ENCODE measurements around the gene SEMA4B. TPM values are rescaled to one million over a fixed set of nuclear protein-coding genes. Genes with fewer than 3 reads are reported as not detected.
A peak's percentile ranks its signal among the peaks of the same experiment; 100 is the strongest.
"Not testable (repeated sequence)": the region's sequence is repeated elsewhere in the genome, so short reads cannot be mapped to it uniquely, and the experiment has no call there.

The SEMA4B gene
- total RNA-seq, 1 donor: 13.7 TPM

DNA sequence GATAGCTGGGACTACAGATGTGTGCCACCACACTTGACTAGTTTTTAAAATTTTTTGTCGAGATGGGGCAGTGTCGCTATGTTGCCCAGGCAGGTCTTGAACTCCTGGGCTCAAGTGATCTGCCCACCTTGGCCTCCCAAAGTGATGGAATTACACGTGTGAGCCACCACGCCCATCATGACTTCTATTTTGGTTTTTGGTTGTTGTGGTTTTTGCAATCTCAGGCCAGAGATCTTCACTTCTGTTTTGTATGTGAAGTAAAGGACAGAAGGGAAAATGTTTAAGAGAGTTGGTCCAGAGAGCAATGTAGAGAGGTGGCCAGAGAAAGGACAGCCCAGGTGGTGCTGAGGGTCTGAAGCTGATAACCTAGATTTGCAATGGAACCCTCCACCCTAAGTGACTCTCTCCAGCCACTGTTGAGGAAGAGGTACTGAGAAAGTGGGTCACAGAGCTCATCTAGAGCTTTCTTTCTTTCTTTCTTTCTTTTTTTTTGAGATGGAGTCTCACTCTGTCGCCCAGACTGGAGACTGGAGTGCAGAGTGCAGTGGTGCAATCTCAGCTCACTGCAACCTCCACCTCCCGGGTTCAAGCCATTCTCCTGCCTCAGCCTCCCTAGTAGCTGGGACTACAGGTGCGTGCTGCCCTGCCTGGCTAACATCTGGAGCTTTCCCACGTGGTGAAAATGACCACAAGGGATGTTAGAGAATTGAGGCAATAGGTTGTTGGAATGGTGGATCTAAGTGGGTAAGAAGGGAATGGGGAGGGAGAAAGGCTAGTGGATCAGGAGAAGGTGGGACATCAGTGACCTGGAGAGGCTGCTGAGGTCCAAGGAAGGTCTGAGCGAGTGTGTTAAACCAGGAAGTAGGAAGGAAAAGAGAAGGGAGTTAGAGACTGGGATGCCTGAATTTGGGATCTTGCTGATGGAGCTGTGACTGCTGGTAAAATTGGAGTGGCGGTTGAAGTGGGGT, 22.4 kb upstream of the SEMA4B start:
- no peak for DNase-seq (ENCODE audit: low read depth in 2 of 3, low spot score in 2 of 3)

GRCh38 chr15:90181776-90182175, 19.4 kb upstream of the SEMA4B start:
- no peak for DNase-seq (ENCODE audit: low read depth in 2 of 3, low spot score in 2 of 3)

DNA sequence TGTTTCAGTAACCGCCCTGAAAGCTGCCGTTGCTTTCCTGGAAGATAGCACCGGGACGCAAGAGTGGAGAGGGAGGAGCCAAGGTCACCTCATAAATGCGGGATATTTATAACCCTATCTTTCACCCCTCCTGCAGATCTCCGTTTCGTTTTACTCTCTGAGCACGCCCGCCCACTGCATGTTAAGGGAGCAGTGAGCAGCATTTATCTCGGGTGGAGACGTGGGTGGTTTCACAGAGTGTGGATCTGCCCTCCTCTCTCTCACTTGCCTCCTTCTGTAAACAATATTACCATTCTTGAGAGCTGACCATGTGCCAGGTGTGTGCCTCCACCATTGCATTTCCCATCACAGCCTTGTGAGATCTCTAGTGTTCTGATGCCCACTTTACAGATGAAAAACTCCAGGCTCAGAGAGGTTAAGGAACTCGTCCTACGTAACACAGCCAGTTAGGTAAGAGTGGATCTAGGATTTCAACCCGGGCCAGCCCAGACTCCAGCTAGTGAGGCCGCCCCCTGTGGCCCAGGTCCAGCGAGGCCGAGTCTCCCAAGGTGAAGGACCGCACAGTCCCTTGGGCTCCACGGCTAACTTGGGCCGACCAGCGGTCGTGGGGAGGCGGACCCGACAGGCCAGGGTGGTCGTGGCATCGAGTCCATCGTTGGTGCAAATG, 16.9 kb upstream of the SEMA4B start:
- no peak for DNase-seq (ENCODE audit: low read depth in 2 of 3, low spot score in 2 of 3)

GRCh38 chr15:90184786-90185704, 16.1 kb upstream of the SEMA4B start:
- DNase-seq (ENCODE audit: low read depth in 2 of 3, low spot score in 2 of 3): peak in 2 of 3 donors; percentile 47 to 48

GRCh38 chr15:90187257-90187868, 13.8 kb upstream of the SEMA4B start:
- DNase-seq (ENCODE audit: low read depth in 2 of 3, low spot score in 2 of 3): no peak

DNA sequence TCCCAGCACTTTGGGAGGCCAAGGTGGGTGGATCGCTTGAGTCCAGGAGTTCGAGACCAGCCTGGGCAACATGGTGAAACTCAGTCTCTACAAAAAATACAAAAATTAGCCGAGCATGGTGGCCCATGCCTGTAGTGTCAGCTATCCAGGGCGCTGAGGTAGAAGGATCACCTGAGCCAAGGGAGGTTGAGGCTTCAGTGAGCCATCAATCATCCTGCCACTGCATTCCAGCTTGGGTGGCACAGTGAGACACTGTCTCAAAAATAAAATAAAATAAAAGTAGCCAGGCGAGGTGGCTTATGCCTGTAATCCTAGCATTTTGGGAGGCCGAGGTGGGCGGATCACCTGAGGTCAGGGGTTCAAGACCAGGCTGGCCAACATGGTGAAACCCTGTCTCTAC, 13.1 kb upstream of the SEMA4B start:
- DNase-seq (ENCODE audit: low read depth in 2 of 3, low spot score in 2 of 3): not testable (repeated sequence)

- DNase-seq (ENCODE audit: low read depth in 2 of 3, low spot score in 2 of 3): no peak
Measured at GRCh38 chr15:90188914-90189748, 12.0 kb upstream of the SEMA4B start.

DNA sequence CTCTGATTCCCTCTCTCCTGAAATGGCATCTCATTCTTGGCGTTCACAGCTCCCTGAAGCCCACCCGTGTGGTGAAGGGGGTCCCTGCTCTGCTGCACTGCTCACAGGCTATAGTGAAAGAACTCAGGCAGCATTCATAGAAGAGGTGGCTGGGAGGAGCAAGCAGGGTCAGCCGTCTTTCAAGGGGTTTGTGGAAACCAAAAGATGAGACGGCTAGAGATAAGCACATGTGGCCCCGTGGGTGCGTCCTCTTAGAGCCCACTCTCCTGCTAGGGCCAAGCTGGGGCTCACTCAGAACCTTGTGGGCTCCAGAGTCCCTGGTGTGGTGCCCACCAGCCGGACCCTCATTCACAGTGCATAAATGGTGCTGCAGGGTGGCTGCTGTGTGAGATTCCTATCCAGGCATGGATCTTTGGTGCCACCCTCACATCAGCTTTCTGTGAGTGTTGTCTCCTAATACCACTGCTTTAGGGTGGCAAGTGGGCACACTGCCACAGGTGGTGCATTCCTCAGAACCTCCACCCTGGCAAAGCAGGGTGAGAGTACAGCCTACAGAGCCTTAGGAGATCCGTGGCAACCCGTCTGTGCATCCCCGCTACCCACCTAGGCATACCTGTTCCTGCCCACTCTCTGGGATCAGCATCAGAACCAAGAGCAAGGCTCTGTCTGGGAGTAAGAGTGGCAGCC, 11.2 kb upstream of the SEMA4B start:
- no peak for DNase-seq (ENCODE audit: low read depth in 2 of 3, low spot score in 2 of 3)

GRCh38 chr15:90190606-90191343, 10.4 kb upstream of the SEMA4B start:
- DNase-seq (ENCODE audit: low read depth in 2 of 3, low spot score in 2 of 3): no peak

DNA sequence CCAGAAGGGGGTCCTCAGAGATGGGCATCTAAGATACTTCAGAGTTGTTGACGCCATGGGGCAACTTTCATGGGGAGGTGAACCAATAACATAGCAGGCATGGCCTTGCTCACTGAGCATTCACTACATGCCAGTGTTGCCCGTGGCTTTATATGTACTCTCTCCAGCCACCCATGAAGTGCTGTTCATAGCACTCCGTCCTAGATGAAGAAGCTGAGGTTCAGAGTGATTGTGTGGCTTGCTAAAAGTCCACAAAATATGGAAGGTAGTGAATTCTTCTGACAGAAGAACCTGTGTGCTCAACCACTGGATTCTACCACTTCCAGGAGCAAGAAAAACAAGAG, 9.8 kb upstream of the SEMA4B start:
- DNase-seq (ENCODE audit: low read depth in 2 of 3, low spot score in 2 of 3): no peak

DNA sequence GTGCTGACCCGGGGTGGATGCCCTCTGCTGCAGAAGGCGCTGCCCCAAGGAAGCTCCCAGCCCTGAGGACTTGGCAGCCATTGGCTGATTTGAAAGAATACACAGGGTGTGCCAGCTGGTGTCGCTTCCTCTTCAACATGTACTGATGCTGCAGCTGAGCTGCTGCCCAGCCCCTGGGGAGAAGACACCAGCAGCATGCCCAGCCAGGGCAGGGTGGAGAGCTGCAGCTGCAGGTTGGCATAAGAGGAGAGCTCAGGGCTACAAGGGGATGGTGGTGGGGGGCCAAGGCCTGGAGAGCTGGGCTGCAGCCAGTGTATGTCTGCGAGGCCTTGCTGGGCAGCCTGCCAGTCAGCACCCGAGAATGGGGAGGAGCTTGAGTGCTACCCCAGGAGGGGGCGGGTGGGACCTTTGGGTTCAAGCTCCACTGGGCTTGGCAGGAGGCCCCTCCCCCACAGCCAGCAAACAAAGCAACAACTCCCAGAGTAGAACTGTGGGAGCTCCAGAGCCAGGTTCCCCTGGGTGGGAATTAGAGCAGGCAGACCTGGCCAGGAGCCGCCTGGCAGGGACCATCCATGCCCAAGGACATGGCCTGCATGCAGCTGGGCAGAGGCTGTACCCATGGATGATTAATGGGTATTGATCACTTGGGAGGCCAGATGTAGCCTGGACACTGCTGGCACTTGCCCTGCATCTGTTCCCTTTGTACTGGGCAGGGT, 9.2 kb upstream of the SEMA4B start:
- DNase-seq (ENCODE audit: low read depth in 2 of 3, low spot score in 2 of 3): peak in 2 of 3 donors; percentile 32 to 49

DNA sequence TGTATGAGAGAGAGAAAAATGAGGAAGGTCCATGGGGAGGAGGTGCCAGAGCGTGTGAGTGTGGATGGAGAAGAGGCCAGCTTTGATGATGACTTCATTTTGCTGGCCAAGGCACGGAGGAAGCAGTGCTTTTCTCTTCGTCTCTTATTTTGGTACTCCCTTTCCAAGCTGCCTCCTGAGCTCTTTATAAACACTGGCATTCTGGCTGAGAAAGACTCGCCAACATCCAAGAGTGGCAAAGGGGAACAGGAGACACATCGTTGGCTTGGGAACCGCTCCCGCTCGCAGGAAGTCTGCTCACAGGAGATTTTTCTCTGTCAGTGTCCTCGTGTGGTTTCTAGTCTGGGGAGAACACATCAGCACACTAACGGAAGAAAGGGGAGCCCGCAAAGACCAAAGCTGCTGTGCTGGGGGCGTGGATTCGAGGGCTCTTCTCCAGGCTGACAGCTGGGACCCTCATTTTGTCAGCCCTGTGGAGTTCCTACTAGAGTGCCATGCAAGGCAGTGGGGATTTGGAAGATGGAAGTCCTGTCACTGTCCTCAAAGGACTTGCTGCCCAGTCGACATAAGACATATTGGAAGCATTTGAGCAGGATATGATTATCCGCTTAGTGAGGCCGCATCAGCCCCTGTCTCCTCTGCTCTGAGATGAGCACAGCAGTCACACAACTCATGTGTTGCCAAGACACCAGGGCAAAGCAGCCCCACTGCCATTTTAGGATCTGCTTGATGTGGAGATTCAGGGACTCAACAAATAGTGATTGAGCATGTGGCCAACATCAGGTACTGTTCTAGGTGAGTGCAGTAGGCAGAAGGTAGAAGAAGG, 8.0 kb upstream of the SEMA4B start:
- peak in 2 of 3 donors; percentile 46 to 62 for DNase-seq (ENCODE audit: low read depth in 2 of 3, low spot score in 2 of 3)

GRCh38 chr15:90194655-90195054, 6.5 kb upstream of the SEMA4B start:
- no peak for DNase-seq (ENCODE audit: low read depth in 2 of 3, low spot score in 2 of 3)

DNA sequence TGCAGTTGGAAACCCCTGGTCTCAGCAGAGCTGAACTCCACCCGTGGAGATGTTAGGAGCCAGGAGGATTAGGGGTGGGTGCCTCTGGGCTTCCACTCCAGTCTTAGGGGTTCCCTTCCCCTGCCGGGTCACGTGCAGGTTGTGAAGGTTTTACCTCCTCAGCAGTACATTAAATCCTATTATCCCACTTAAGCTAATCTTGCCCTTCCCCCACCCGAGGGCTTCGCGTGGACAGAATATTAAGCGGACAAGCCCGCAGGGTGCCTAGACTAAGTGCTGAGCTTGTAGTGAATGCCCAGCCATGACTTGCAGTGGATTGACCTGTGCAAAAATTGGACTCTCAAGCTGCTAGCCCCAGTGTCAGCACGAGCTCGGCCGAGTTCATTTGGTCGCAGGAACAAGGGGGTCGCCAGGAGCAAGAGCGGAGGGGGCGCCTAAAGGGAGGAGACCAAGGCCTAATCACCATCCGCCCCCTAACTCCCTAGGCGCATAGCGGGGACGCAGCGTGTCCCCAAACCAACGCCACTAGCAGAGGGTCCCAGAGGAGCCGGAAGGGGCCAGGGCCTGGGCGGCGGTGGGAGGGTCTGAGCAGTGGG, 498 bp upstream of the SEMA4B start:
- DNase-seq (ENCODE audit: low read depth in 2 of 3, low spot score in 2 of 3): no peak

DNA sequence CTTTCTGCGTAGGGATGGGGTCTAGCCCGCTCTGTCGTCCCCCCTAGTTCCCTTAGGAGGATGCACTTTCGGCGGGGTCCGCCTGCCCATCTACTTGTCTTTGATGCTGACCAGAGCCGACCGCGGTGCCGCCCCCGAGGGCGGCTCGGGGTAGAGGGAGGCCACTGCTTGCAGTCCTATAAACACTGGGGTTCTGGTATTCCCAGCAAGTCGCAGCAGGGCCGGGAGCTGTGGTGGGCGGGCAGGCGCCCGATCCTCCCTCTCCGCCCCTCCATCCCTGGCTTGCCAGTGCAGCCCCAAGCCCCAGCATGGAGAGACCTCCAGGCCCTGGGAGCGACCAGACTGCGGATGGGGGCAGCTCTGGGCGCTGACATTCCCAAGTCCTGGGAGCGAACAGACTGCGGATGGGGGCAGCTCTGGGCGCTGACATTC, 830 bp downstream of the SEMA4B start:
- no peak for DNase-seq (ENCODE audit: low read depth in 2 of 3, low spot score in 2 of 3)

DNA sequence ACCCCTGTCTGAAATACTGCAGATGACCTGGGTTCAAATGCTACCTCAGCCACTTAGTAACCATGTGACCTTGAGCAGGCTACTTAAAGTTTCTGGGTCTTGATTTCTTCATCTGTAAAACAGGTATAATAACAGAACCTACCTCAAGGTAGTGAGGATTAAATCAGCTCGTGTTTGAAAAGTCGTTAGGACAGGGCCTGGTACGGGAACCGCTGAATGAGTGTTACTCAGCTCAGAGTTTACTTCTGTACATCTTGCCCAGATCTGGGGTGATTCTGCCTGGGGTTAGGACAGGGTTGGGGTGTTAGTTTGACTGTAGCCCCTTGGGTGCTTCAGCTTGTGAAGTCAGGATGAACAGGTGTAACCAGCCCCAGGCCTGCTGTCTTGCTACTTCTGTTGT, 1.8 kb downstream of the SEMA4B start:
- no peak for DNase-seq (ENCODE audit: low read depth in 2 of 3, low spot score in 2 of 3)

Data from hematopoietic multipotent progenitor cell (in vitro differentiated cells).